ENCODE data around the gene STAT3.
"Not testable (repeated sequence)": the region's sequence is repeated elsewhere in the genome, so short reads cannot be mapped to it uniquely, and the experiment has no call there.

Gene STAT3

DNA sequence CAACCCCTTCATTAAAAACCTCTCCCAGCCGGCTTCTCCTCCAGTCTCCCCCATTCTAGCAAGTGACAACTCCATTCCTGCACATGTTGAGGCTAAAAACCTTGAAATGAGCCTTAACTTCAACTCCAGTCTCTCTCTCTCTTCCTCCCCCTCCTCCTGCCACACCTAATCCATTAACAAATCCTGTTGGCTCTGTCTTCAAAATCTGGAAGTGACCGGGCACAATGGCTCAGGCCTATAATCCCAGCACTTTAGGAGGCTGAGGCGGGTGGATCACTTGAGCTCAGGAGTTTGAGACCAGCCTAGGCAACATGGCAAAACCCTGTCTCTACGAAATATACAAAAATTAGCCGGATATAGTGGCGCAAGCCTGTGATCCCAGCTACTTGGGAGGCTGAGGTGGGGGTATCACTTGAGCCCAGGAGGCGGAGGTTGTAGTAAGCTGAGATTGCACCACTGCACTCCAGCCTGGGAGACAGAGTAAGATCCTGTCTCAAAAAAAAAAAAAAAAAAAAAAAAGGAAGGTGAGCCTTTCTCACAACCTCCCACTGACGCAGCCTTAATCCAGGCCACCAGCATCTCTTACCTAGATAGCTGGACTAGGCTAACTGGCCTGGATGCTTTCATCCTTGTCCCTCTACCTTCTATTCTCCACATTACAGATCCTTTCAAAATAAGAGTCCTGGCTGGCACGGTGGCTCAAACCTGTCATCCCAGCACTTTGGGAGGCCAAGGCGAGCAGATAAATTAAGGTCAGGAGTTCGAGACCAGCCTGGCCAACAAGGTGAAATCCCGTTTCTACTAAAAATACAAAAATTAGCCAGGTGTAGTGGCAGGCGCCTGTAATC, 21.8 kb downstream of the STAT3 start:
- H3K9ac ChIP-seq (ENCODE audit: low read length); H3K27me3 ChIP-seq (ENCODE audit: low read length); H3K9me3 ChIP-seq (ENCODE audit: insufficient read depth, low read length); H3K9me2 ChIP-seq (replicated peaks; ENCODE audit: insufficient read depth, low read length); H3K4me2 ChIP-seq (ENCODE audit: low read depth, low read length, poor library complexity, severe bottlenecking); H3K27ac ChIP-seq (ENCODE audit: low read depth, low read length); H3K36me3 ChIP-seq (ENCODE audit: low read length); H2AFZ ChIP-seq (ENCODE audit: low read depth, low read length, severe bottlenecking); H3K79me2 ChIP-seq (ENCODE audit: insufficient read depth, low read length); H3K4me3 ChIP-seq (ENCODE audit: insufficient read depth, low read length, poor library complexity, severe bottlenecking); H3F3A ChIP-seq (ENCODE audit: insufficient read depth); H4K20me1 ChIP-seq (ENCODE audit: low read depth, low read length): not testable (repeated sequence)

DNA sequence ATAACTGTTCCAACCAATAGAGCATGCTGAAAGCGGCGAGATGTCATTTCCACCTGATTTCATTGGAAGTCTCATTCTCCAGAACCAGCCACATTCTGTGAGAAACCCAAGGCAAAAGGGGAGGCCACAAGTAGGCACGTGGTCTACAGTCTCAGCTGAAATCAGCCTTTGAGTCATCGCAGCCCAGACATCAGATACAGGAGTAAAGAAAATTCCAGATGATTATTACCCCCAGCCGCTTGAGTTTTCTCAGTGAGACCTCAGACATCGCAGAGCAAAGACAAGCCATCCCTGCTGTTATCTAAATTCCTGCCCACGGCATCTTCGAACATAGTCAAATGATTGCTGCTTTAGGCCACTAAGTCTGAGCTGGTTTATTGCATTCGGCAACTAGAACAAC, 23.1 kb downstream of the STAT3 start:
- Histone ChIP-seq H3K9me3 (ENCODE audit: insufficient read depth, low read length) (no peaks in the 10 kb centered on the region), H3K27ac (ENCODE audit: low read depth, low read length) (no peak overlapping the region), H3K36me3 (ENCODE audit: low read length) (no peaks in the 10 kb centered on the region), H3K27me3 (ENCODE audit: low read length) (no peaks in the 10 kb centered on the region), H3K79me2 (ENCODE audit: insufficient read depth, low read length) (no peaks in the 10 kb centered on the region), H3K9me2 (replicated peaks; ENCODE audit: insufficient read depth, low read length) (no peaks in the 10 kb centered on the region), H3K4me2 (ENCODE audit: low read depth, low read length, poor library complexity, severe bottlenecking) (no peak overlapping the region), H3K9ac (ENCODE audit: low read length) (no peak overlapping the region), H3F3A (ENCODE audit: insufficient read depth) (no peaks in the 10 kb centered on the region; the same call in 1 of the 2 replicates), H2AFZ (ENCODE audit: low read depth, low read length, severe bottlenecking) (no peak overlapping the region), H4K20me1 (ENCODE audit: low read depth, low read length) (peaks cover 5% of the 10 kb centered on the region; the same call in 1 of the 2 replicates), H3K4me3 (ENCODE audit: insufficient read depth, low read length, poor library complexity, severe bottlenecking) (no peak overlapping the region)
- TF ChIP-seq EZH2phosphoT487 (conservative IDR thresholded peaks at IDR 0.05; ENCODE audit: low read length): no peak
- TF ChIP-seq, protein P1, sequence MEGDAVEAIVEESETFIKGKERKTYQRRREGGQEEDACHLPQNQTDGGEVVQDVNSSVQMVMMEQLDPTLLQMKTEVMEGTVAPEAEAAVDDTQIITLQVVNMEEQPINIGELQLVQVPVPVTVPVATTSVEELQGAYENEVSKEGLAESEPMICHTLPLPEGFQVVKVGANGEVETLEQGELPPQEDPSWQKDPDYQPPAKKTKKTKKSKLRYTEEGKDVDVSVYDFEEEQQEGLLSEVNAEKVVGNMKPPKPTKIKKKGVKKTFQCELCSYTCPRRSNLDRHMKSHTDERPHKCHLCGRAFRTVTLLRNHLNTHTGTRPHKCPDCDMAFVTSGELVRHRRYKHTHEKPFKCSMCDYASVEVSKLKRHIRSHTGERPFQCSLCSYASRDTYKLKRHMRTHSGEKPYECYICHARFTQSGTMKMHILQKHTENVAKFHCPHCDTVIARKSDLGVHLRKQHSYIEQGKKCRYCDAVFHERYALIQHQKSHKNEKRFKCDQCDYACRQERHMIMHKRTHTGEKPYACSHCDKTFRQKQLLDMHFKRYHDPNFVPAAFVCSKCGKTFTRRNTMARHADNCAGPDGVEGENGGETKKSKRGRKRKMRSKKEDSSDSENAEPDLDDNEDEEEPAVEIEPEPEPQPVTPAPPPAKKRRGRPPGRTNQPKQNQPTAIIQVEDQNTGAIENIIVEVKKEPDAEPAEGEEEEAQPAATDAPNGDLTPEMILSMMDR (IDR thresholded peaks at IDR 0.05; ENCODE audit: insufficient read depth, low read length, poor library complexity, severe bottlenecking): no peak

GRCh38 chr17:42363767-42364585, 24.3 kb downstream of the STAT3 start:
- Histone ChIP-seq H4K20me1 (ENCODE audit: low read depth, low read length) (peaks cover 5% of the 10 kb centered on the region; the same call in 1 of the 2 replicates), H3K9me3 (ENCODE audit: insufficient read depth, low read length) (no peaks in the 10 kb centered on the region), H3K27ac (ENCODE audit: low read depth, low read length) (no peak overlapping the region), H3K9ac (ENCODE audit: low read length) (no peak overlapping the region), H3K27me3 (ENCODE audit: low read length) (no peaks in the 10 kb centered on the region), H2AFZ (ENCODE audit: low read depth, low read length, severe bottlenecking) (no peak overlapping the region), H3K9me2 (replicated peaks; ENCODE audit: insufficient read depth, low read length) (no peaks in the 10 kb centered on the region), H3F3A (ENCODE audit: insufficient read depth) (no peaks in the 10 kb centered on the region; the same call in 1 of the 2 replicates), H3K79me2 (ENCODE audit: insufficient read depth, low read length) (no peaks in the 10 kb centered on the region), H3K4me2 (ENCODE audit: low read depth, low read length, poor library complexity, severe bottlenecking) (no peak overlapping the region), H3K4me3 (ENCODE audit: insufficient read depth, low read length, poor library complexity, severe bottlenecking) (no peak overlapping the region), H3K36me3 (ENCODE audit: low read length) (no peaks in the 10 kb centered on the region)
- no peak for TF ChIP-seq EZH2phosphoT487 (conservative IDR thresholded peaks at IDR 0.05; ENCODE audit: low read length)
- TF ChIP-seq, protein P1 (IDR thresholded peaks at IDR 0.05; ENCODE audit: insufficient read depth, low read length, poor library complexity, severe bottlenecking): no peak

Measured in SU-DHL-6 (cell line).